A549 (cell line): ENCODE results near the gene MED14. TPM values are rescaled to one million over a fixed set of nuclear protein-coding genes. Genes with fewer than 3 reads are reported as not detected.

Experiments used
- ATAC-seq, 2 experiments: fragments of 200-7000 bp in 1 of 2; fragments of >200 bp in 1 of 2; cut with Nextera tagmentation in 1 of 2; cut with Tn5 transposase in 1 of 2; 3 replicates each; pipeline versions ENCODE4 v1.8.0 to v1.9.1; 2018 to 2020; ENCODE audit warnings: mild to moderate bottlenecking in 1 of 2, moderate library complexity in 1 of 2
- CTCF ChIA-PET: fragments of 300-600 bp; sonication (Branson Sonifier 250); formaldehyde crosslinking; extraction: SDS; loops from one replicate; lab custom pipeline; 2021; ENCODE audit warnings: antibody characterized with exemption, inconsistent platforms; lab: Yijun Ruan, JAX
- POLR2A ChIA-PET: fragments of 350-600 bp; formaldehyde crosslinking; extraction: SDS; loops from one replicate; lab custom pipeline; 2021; ENCODE audit warnings: antibody characterized with exemption, inconsistent platforms; lab: Yijun Ruan, JAX
- DNase-seq, 2 experiments: peaks; one replicate each; pipeline versions ENCODE4 v3.0.0 to v3.0.0-alpha.2; 2011 to 2016; ENCODE audit warnings: low read depth in 1 of 2, low spot score in 1 of 2
- FAIRE-seq: peaks from 2 replicates; lab custom pipeline; 2011; peaks lifted over from hg19 to GRCh38; lab: Jason Lieb, UNC
- H3K27ac ChIP-seq, 2 experiments: fragments of >200 bp; sonication (Bioruptor Twin); formaldehyde crosslinking; 3 replicates each; pipeline ENCODE4 v1.5.1; 2016 to 2017
- H3K4me1 ChIP-seq: fragments of >200 bp; sonication (Bioruptor Twin); formaldehyde crosslinking; 3 replicates; pipeline ENCODE4 v1.6.1; 2016
- H3K4me2 ChIP-seq: fragments of >200 bp; sonication (Bioruptor Twin); formaldehyde crosslinking; 3 replicates; pipeline ENCODE4 v1.6.1; 2016
- H3K4me3 ChIP-seq: fragments of >200 bp; sonication (Bioruptor Twin); formaldehyde crosslinking; 3 replicates; pipeline ENCODE4 v1.5.1; 2016
- H3K9me3 ChIP-seq: fragments of >200 bp; sonication (Bioruptor Twin); formaldehyde crosslinking; 3 replicates; pipeline ENCODE4 v1.6.1; 2016
- CHD2 ChIP-seq: fragments of 150-350 bp; IDR thresholded peaks from 2 replicates; pipeline ENCODE4 v1.6.1; 2014; ENCODE audit warnings: low read length; ENCODE audit not compliant: partially characterized antibody
- EHMT2 ChIP-seq: fragments of 200-600 bp; sonication (generic); IDR thresholded peaks from 2 replicates; pipeline ENCODE4 v1.6.1; 2016; ENCODE audit warnings: antibody characterized with exemption, low read depth, mild to moderate bottlenecking, moderate library complexity
- ELK1 ChIP-seq: fragments of 150-350 bp; IDR thresholded peaks from 2 replicates; pipeline ENCODE4 v1.6.1; 2014; ENCODE audit warnings: low read depth, mild to moderate bottlenecking, low read length
- ESRRA ChIP-seq: fragments of 150-350 bp; IDR thresholded peaks from 2 replicates; pipeline ENCODE4 v1.6.1; 2014; ENCODE audit warnings: mild to moderate bottlenecking, low read length, borderline replicate concordance
- FOSB ChIP-seq: fragments of 250-450 bp; sonication (Bioruptor Pico); IDR thresholded peaks from 2 replicates; pipeline ENCODE4 v1.5.0; 2020; ENCODE audit warnings: mild to moderate bottlenecking, moderate library complexity
- FOSL2 ChIP-seq, 2 experiments: fragments of 450-650 bp in 1 of 2; fragments of >200 bp in 1 of 2; sonication (Bioruptor Twin) in 1 of 2; formaldehyde crosslinking; IDR thresholded peaks; 2 replicates each; pipeline versions ENCODE4 v1.5.0 to v1.6.1; 2016 to 2020; ENCODE audit warnings: mild to moderate bottlenecking in 1 of 2, moderate library complexity in 1 of 2
- GATA3 ChIP-seq: IDR thresholded peaks from 2 replicates; pipeline ENCODE4 v1.6.1; 2012; ENCODE audit warnings: borderline replicate concordance
- HEYL ChIP-seq: fragments of 250-450 bp; sonication (Bioruptor Pico); IDR thresholded peaks from 2 replicates; pipeline ENCODE4 v1.8.0; 2021; ENCODE audit warnings: mild to moderate bottlenecking, moderate library complexity
- HOXB13 ChIP-seq: fragments of 250-450 bp; sonication (Bioruptor Pico); IDR thresholded peaks from 2 replicates; pipeline ENCODE4 v1.5.0; 2020; ENCODE audit warnings: low read depth, mild to moderate bottlenecking, moderate library complexity
- JUNB ChIP-seq: fragments of >200 bp; sonication (Bioruptor Twin); formaldehyde crosslinking; IDR thresholded peaks from 2 replicates; pipeline ENCODE4 v1.6.1; 2016
- KDM1A ChIP-seq: fragments of 200-600 bp; sonication (generic); IDR thresholded peaks from 2 replicates; pipeline ENCODE4 v1.6.1; 2016; ENCODE audit warnings: low read depth, mild to moderate bottlenecking
- KDM5A ChIP-seq: fragments of 200-600 bp; sonication (generic); IDR thresholded peaks from 2 replicates; pipeline ENCODE4 v1.6.1; 2016; ENCODE audit warnings: antibody characterized with exemption, mild to moderate bottlenecking
- MAX ChIP-seq: IDR thresholded peaks from 2 replicates; pipeline ENCODE4 v1.6.1; 2012
- MYC ChIP-seq: IDR thresholded peaks from 2 replicates; pipeline ENCODE4 v1.6.1; 2012; ENCODE audit warnings: mild to moderate bottlenecking, inconsistent platforms, low read length, improper control_type of control experiment, borderline replicate concordance
- NFE2L2 ChIP-seq: fragments of 150-350 bp; conservative IDR thresholded peaks from 2 replicates; pipeline ENCODE4 v1.6.1; 2014; ENCODE audit warnings: low read length
- NR3C1 ChIP-seq: fragments of >200 bp; sonication (Bioruptor Twin); formaldehyde crosslinking; IDR thresholded peaks from 3 replicates; pipeline ENCODE4 v1.6.1; 2017
- PHF8 ChIP-seq: fragments of 200-600 bp; sonication (generic); IDR thresholded peaks from 2 replicates; pipeline ENCODE4 v1.6.1; 2016; ENCODE audit warnings: low read depth, mild to moderate bottlenecking, antibody characterized with exemption, moderate library complexity, borderline replicate concordance
- RAD21 ChIP-seq, 2 experiments: fragments of >200 bp in 1 of 2; sonication (Bioruptor Twin) in 1 of 2; formaldehyde crosslinking in 1 of 2; IDR thresholded peaks in 1 of 2; conservative IDR thresholded peaks in 1 of 2; 2 replicates in 1 of 2; 3 replicates in 1 of 2; pipeline ENCODE4 v1.6.1; 2012 to 2018; ENCODE audit warnings: inconsistent platforms in 1 of 2
- SMC3 ChIP-seq: fragments of >200 bp; sonication (Bioruptor Twin); formaldehyde crosslinking; IDR thresholded peaks from 3 replicates; pipeline ENCODE4 v1.6.1; 2018; ENCODE audit warnings: inconsistent platforms
- TP53 ChIP-seq: fragments of 250-450 bp; sonication (Bioruptor Pico); IDR thresholded peaks from 2 replicates; pipeline ENCODE4 v1.5.0; 2021; ENCODE audit warnings: mild to moderate bottlenecking, moderate library complexity
- ZNF302 ChIP-seq: fragments of 250-450 bp; sonication (Bioruptor Pico); IDR thresholded peaks from 2 replicates; pipeline ENCODE4 v1.9.0; 2021; ENCODE audit warnings: inconsistent platforms, mild to moderate bottlenecking, moderate library complexity
- WGBS: methylation state at CpG from one replicate; pipeline ENCODE4 v1.1.6; 2017; ENCODE audit errors: missing lambda C conversion rate; 5-methylcytosine and 5-hydroxymethylcytosine counted together
- polyA plus RNA-seq, 4 experiments: library from polyadenylated mRNA; depleted of rRNA in 3 of 4; stranded (reverse); fragments of >200 nt; fragmentation: RNase III in 1 of 4; extraction: RNeasy Plus Mini Kit Qiagen cat#74134 plus additional on column Dnase treatment in 1 of 4; gene quantifications; 2 replicates in 3 of 4; 3 replicates in 1 of 4; pipeline ENCODE4 v1.2.3, GENCODE V29; 2011 to 2017
- TF ChIP-seq, protein P1 (sequence below): fragments of >200 bp; sonication (Bioruptor Twin); formaldehyde crosslinking; IDR thresholded peaks from 2 replicates; pipeline ENCODE4 v1.6.1; 2016
- TF ChIP-seq, protein P2 (sequence below): fragments of >200 bp; sonication (Bioruptor Twin); formaldehyde crosslinking; IDR thresholded peaks from 3 replicates; pipeline ENCODE4 v1.5.1; 2016

MED14 gene
- polyA plus RNA-seq, 2 of the 4 experiments (the other 2 are of a cell fraction), result 26.8 to 62.0 TPM

DNA sequence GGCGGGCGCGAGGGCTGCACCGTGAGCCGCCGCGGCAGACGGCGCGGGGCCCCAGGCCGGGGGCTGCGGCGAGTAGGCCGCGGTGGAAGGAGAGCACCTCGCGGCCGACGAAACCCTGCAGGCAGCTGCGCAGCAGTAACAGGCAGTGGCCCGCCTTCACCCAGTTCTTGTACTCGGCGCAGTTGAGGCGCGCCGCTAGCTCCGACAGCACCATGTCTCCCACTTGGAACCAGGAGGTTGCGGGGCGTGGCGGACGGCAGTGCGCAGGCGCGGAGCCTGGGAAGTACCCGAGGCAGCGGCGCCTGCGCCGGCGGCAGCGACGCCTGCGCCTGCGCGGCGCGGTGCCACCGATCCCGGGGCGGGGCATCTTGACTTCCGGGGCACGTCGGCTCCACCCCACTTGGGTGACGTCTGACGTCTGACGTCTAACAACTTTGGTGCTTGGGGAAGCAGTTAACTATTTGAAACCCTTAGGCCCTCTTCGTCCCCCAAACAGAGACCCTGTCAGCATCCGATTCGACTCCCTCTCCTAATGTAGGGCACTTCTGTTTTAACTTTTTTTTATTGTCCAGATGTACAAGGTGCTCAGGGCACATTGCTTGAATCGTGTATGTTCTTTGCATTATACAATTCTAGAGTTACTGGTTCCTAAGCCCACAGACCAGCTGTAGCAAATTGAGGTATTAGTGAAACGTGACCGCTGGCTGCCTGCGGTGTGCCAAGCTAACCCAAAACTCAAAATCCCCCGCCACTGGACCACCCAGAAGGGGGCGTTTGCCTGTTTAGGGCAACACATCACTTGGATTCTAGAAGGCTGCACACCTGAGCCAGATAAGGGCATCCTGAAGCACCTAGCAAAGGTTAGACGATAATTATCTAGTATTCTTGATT is 87.8 kb downstream of the MED14 start, which contains the start of gene CXorf38 (continued):
- TF ChIP-seq, protein P1, sequence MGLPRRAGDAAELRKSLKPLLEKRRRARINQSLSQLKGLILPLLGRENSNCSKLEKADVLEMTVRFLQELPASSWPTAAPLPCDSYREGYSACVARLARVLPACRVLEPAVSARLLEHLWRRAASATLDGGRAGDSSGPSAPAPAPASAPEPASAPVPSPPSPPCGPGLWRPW, result no peak
- TF ChIP-seq NR3C1 (no peak), FOSB (CRISPR knock-in tag) (no peak), FOSL2 (IDR thresholded peaks at IDR 0.05) (no peak), FOSL2 (CRISPR knock-in tag; IDR thresholded peaks at IDR 0.05) (no peak), MYC (no peak)
- TF ChIP-seq, all 56 proteins: peak for 6

DNA sequence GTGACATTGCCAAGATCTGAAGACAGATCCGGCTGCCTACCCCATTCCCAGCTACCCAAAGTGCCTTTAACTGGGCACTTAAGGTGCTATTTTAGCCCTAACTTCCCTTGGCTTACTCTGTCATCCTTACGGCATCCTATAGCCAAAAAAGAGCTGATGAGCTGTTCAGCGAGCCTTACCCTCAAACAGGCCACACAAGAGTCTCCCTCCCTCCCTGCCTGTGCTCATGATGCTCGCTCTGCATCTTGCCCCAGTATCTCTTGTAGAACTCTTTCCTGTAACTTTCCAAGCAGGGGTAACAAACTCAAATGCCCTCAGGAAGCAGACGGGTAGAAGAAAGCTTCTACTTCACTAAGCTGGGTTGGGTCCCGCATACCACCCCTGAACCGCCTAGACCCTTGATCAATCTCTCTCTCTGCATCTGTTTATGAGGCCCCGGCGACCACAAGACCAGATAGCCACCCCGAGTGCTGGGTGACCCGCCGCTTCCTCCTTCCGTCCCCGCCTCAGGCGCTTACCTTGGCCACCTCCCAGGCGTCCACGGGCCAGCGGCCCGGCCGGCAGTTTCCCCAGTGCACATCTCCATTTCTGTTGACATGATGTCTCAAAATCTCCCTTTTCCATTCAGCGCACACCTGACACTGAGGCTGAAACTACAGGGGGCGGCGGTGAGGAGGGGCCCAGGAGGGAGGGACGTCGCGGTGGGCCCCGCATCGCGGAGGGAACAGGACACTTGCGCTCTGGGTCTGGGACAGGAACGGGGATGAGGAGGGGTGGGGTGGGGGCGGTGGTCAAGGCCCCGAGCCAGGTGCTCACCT is 88.6 kb downstream of the MED14 start:
- POLR2A ChIA-PET, result interaction anchor here (0.7 to 1.4 kb wide), 2 partner anchors 438 to 837 kb away, joined by 3 to 5 read pairs; no protein-coding TSS in a partner anchor
- no peaks in the 10 kb centered on the region for H3K9me3 ChIP-seq
- DNase-seq, result peak; percentile 10 to 18
- TF ChIP-seq HEYL (no peak), EHMT2 (no peak), FOSB (CRISPR knock-in tag) (no peak), ELK1 (no peak), ESRRA (no peak), RAD21 (conservative IDR thresholded peaks at IDR 0.05 in 1 of 2, IDR thresholded peaks at IDR 0.05 in 1 of 2) (no peak), MAX (no peak), JUNB (no peak), MYC (no peak), KDM5A (no peak), NFE2L2 (no peak), HOXB13 (no peak), GATA3 (no peak), PHF8 (no peak), SMC3 (no peak), CHD2 (no peak), ZNF302 (CRISPR knock-in tag) (no peak), KDM1A (no peak), TP53 (no peak)
- TF ChIP-seq, protein P2, sequence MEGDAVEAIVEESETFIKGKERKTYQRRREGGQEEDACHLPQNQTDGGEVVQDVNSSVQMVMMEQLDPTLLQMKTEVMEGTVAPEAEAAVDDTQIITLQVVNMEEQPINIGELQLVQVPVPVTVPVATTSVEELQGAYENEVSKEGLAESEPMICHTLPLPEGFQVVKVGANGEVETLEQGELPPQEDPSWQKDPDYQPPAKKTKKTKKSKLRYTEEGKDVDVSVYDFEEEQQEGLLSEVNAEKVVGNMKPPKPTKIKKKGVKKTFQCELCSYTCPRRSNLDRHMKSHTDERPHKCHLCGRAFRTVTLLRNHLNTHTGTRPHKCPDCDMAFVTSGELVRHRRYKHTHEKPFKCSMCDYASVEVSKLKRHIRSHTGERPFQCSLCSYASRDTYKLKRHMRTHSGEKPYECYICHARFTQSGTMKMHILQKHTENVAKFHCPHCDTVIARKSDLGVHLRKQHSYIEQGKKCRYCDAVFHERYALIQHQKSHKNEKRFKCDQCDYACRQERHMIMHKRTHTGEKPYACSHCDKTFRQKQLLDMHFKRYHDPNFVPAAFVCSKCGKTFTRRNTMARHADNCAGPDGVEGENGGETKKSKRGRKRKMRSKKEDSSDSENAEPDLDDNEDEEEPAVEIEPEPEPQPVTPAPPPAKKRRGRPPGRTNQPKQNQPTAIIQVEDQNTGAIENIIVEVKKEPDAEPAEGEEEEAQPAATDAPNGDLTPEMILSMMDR, result no peak
- TF ChIP-seq, all 56 proteins: peak for 0
- CTCF ChIA-PET, result interaction anchor here (1.0 to 2.1 kb wide), 2 partner anchors 17 to 147 kb away, joined by 4 to 10 read pairs; no protein-coding TSS in a partner anchor
- 1% methylated on average over 24 of the region's 33 CpGs for WGBS
- H3K4me2 ChIP-seq, result peak overlapping the region; percentile 97
- peaks cover 19% of the 10 kb centered on the region for H3K4me1 ChIP-seq
- peak; percentile 60 to 64 for ATAC-seq
- FAIRE-seq, result peak; percentile 63
- peak overlapping the region; percentile 97 for H3K4me3 ChIP-seq
- H3K27ac ChIP-seq, result peak overlapping the region; percentile 86 to 96
